GM18511 (cell line): Measurements from ENCODE around the gene KRTAP5-10.
"Not testable (repeated sequence)": the region's sequence is repeated elsewhere in the genome, so short reads cannot be mapped to it uniquely, and the experiment has no call there.

ENCODE experiments used
- ATAC-seq: cut with Tn5 transposase; IDR thresholded peaks from one replicate; pipeline ENCODE4 v1.9.1; 2021; ENCODE audit warnings: mild to moderate bottlenecking, moderate library complexity; ENCODE audit not compliant: unreplicated experiment

The KRTAP5-10 gene

GRCh38 chr11:71542382-71542781 is 23.0 kb upstream of the KRTAP5-10 start:
- no peak for ATAC-seq

- ATAC-seq: no peak
Measured at GRCh38 chr11:71542879-71543777, 22.2 kb upstream of the KRTAP5-10 start.

- no peak for ATAC-seq
Measured at GRCh38 chr11:71543866-71544265, 21.5 kb upstream of the KRTAP5-10 start.

GRCh38 chr11:71544525-71545214 is 20.7 kb upstream of the KRTAP5-10 start:
- ATAC-seq: no peak

GRCh38 chr11:71545405-71545966 is 19.9 kb upstream of the KRTAP5-10 start:
- ATAC-seq: no peak

- ATAC-seq: no peak
Measured at GRCh38 chr11:71548120-71548519, 17.2 kb upstream of the KRTAP5-10 start, which contains the start of gene KRTAP5-9. TSS of gene KRTAP5-9 (plus strand) at chr11:71548420. CDS start at chr11:71548658, 238 bp downstream.

- ATAC-seq: no peak
Measured at GRCh38 chr11:71548716-71549151, 16.6 kb upstream of the KRTAP5-10 start.

- no peak for ATAC-seq
Measured at GRCh38 chr11:71551711-71552110, 13.7 kb upstream of the KRTAP5-10 start.

GRCh38 chr11:71554996-71555395 is 10.4 kb upstream of the KRTAP5-10 start:
- no peak for ATAC-seq

- ATAC-seq: no peak
Measured at GRCh38 chr11:71555508-71555907, 9.9 kb upstream of the KRTAP5-10 start.

GRCh38 chr11:71556018-71556417 is 9.3 kb upstream of the KRTAP5-10 start:
- ATAC-seq: no peak

GRCh38 chr11:71557257-71557656 is 8.1 kb upstream of the KRTAP5-10 start:
- no peak for ATAC-seq

- no peak for ATAC-seq
Measured at GRCh38 chr11:71558996-71559395, 6.4 kb upstream of the KRTAP5-10 start.

- ATAC-seq: no peak
Measured at GRCh38 chr11:71562120-71562519, 3.2 kb upstream of the KRTAP5-10 start.

- ATAC-seq: no peak
Measured at GRCh38 chr11:71563406-71563805, 2.0 kb upstream of the KRTAP5-10 start.

GRCh38 chr11:71564430-71564829 is 933 bp upstream of the KRTAP5-10 start:
- ATAC-seq: no peak

GRCh38 chr11:71566081-71566620 is 788 bp downstream of the KRTAP5-10 start:
- ATAC-seq: no peak

GRCh38 chr11:71566626-71567599 is 1.6 kb downstream of the KRTAP5-10 start:
- ATAC-seq: not testable (repeated sequence)

GRCh38 chr11:71567633-71568032 is 2.3 kb downstream of the KRTAP5-10 start:
- ATAC-seq: not testable (repeated sequence)

- no peak for ATAC-seq
Measured at GRCh38 chr11:71568704-71569349, 3.5 kb downstream of the KRTAP5-10 start.
